HG03457 (cell line): ENCODE data around the gene MAGI2.
"Not testable (repeated sequence)": the region's sequence is repeated elsewhere in the genome, so short reads cannot be mapped to it uniquely, and the experiment has no call there.

Source experiments
- ATAC-seq: cut with Tn5 transposase; IDR thresholded peaks from one replicate; pipeline ENCODE4 v1.9.1; 2021; ENCODE audit warnings: moderate number of reproducible peaks; ENCODE audit not compliant: unreplicated experiment

MAGI2 gene

DNA sequence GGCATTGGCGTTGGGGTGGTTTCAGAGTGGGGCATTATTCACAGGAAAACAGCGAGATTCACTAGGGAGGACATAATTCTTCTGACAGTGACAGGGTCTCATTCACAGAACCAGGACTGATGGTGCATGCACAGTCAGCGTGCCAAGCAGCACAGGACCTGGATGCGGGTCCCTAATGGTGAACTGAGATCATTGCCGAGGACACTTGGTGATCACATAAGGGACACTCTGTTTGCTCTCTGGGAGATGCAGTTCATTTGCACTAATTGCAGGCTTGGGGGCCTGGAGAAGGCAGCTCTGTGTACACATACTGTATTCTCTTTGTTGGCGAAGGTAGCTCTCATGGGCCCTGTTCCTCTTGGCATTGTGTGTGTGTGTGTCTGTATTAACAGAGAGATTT, 938.8 kb downstream of the MAGI2 start:
- no peak for ATAC-seq

DNA sequence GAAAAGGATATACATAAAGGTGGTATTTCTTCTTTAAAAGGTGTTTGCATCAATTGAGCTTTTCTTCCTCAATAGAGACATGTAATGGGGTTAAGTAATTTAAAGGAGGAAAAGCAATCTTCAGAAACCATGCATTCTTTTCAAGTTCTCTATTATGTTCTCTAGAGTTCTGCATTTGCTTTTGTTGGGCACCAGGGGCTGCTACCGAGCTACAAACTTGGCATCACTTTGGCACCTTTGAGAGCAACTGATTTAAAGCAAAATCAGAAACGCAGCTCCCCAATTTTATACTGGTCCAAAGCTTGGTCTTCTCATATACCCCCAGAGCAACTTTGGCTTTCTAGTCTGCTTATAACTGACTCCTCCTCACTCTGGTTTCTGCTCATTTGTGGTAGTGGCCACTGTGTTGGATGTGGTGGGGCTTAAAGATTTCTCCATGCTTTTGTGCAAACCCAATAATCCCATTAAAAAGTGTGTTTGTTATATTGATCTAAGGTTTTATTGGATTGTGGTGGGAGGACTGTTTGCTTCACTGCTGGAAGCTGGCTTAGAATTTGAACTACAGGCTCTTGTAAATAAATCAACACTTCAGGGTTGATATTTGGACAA, 942.8 kb downstream of the MAGI2 start:
- no peak for ATAC-seq

DNA sequence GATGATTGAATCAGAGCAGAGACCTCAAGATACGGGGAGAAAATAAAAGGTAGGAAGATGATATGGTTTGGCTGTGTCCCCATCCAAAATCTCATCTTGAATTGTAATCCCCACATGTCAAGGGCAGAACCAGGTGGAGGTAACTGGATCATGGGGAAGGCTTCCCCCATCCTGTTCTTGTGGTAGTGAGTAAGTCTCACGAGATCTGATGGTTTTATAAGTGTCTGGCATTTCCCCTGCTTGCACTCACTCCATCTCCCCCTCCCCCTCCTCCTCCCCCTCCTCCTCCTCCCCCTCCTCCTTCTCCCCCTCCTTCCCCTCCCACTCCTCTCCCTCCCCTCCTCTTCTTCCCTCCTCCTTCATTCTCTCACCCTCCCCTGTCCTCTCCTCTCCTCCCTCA, 950.2 kb downstream of the MAGI2 start:
- ATAC-seq, result not testable (repeated sequence)

- ATAC-seq, result no peak
These were observed 952.4 kb downstream of the MAGI2 start for GRCh38 chr7:78501064-78501463.

DNA sequence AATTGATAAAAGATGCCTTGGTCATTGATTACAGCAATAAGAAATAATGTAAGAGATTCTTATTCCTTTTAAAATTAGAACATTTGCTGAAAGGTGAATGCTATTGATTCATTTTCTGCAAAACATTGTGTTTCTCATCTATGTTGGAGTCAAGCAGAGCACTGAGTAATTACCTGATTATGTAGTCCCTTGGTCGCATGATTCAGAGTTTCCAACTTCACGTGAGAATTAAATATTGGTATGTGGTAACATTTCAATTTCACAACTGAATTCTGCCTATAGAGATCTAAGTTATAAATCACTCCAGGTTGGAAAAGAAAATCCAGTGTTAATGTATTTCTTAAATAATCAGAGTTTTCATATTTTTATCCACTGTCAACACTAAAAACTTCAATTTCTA, 953.5 kb downstream of the MAGI2 start:
- no peak for ATAC-seq

DNA sequence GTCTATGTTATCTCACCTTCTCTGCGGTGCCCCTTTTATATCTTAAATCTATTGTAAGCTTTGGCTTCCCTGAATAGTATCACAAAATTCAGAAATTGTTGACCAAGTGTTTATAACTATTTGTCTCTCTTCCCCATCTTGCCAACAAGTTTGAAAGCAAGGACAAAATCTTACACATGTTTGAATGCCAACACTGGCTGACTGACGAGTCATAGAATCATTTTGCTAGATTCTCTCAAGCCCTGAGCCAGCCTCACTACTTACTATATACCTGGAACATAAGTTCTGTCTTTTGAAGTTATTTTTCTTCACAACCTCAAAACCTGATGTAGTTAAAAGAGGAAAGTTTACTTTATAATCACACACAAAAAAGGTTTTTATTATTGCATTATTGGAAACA, 954.2 kb downstream of the MAGI2 start:
- no peak for ATAC-seq

- no peak for ATAC-seq
These were observed 955.6 kb downstream of the MAGI2 start for GRCh38 chr7:78497728-78498427.

GRCh38 chr7:78496096-78496630, 957.3 kb downstream of the MAGI2 start:
- no peak for ATAC-seq

DNA sequence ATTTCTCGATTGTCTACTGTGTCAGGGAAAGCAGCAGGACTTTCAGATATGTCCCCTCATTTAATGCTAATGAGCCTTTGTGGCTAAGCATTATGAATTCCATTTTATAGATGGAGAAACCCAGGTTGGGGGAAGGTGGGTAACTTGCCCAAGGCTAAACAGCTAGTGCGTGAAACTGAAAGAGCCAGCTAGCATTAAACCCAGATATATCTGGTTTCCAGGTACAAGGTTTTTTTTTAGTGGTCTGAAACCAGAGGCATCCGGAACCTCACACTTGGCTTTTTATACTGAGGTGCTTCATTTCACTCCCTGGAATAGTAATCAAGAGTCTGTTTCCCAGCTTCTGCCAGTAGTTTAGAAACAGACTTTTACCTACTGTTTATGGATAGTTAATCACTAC, 960.1 kb downstream of the MAGI2 start:
- ATAC-seq, result no peak

DNA sequence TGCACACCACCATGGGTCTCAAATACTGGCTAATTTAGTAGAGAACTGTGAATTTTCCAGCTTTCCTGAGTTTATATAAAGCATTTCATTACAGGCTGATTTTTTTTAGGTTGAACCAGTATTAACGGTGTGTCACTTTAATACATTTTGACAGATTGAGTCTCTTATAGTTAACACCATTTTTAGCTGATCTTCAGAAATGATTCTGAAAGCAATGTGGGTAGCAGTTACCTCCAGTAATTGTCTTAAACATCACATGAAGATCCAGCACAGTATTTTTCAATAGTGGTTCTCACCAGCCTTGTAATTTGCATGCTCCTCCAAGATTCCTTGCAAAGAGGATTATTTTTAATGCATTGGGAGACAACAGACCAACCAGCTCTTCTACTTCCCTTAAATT, 961.3 kb downstream of the MAGI2 start:
- no peak for ATAC-seq

DNA sequence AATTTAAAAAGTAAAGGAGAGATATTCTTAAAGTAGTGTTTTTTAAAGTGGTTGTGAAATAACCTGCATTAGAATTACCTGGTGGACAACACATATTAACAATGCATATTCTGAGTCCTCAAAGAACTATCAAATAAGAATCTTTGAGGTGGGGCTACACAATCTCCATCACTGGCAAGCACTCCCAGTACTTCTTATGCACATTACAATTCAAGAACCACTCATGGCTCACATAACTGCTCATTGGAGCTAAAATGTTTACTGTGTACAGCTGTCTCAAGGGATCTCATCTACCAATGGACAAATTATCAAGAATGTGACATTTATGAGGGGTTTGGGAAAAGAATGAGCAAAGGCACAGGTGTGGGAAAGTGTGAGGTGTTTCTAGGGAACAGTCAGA, 962.9 kb downstream of the MAGI2 start:
- ATAC-seq, result no peak

DNA sequence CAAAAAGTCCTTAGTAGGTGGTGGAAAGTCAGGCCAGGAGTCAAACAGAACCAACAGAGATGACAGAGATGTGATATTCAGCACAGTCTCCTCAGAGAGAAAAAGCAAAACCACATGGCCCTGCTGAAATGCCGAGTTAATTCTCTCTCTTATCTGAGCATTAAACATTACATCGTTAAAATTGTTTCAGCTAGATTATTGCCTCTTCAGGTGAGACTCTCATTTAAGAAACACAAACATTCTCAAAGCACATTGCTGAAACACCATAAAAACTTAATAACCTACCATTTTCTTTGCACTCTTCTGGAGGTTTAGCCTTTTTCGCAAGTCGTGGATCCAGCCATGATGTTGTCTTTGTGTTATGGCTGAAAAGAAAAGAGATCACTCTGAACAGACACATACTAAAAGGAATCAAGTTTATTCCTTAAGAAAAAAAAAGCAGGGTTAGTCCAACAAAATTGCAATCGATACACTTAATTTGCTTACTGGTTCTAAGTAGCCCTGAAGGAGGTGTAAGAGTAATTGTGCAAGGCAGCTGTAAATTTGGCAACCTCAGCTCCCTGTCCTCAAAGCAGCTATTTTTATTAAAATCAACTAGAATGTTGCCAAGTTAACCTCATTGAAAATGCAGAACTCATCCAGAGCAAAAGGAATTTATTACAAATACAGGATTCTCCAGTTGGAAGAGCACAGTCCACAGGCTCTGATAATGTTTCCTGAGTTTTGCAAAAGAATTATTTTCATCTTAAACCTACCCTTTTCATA, 963.8 kb downstream of the MAGI2 start:
- ATAC-seq, result no peak

GRCh38 chr7:78487464-78487863, 966.0 kb downstream of the MAGI2 start:
- no peak for ATAC-seq

- ATAC-seq, result no peak
These were observed 974.1 kb downstream of the MAGI2 start for GRCh38 chr7:78479348-78479747.

- no peak for ATAC-seq
These were observed 976.5 kb downstream of the MAGI2 start for GRCh38 chr7:78476851-78477405.

- no peak for ATAC-seq
These were observed 979.7 kb downstream of the MAGI2 start for GRCh38 chr7:78473571-78474301.

DNA sequence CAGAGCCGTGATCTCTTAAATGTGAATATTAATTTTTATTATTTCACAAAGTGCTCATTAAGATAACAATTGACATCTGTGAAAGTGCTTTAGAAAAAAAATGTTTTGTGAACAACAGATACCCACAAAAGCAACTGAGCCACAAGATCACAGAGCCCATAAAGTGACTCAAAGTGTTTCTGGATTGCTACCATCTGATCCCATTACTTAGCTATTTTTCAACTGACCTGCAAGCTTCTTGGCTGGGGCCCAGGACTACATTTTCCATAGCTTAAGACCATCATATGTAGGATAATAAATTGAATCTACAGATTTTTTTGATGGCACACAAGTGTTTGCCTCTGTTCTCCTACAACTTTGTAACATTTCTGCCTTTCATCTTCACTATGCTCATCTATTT, 980.4 kb downstream of the MAGI2 start:
- ATAC-seq, result no peak

DNA sequence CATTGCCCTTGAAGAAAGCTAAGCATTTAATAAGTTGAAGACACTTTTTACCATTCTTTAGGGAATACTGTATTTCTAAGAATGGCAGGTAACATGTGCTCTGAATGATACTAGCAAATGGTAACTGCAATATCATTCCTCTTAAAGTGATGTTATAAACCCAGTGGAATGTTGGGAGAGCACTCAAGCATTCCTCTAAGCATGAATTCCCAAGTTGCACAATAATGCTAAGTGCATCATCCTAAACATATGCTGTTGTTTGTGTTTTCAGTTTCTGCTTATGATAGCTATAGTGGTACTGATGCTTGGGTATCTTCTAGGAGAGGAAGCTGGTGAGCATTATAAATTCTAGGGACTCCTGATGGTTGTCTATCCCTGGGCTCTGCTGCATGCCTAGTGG, 980.9 kb downstream of the MAGI2 start:
- no peak for ATAC-seq

DNA sequence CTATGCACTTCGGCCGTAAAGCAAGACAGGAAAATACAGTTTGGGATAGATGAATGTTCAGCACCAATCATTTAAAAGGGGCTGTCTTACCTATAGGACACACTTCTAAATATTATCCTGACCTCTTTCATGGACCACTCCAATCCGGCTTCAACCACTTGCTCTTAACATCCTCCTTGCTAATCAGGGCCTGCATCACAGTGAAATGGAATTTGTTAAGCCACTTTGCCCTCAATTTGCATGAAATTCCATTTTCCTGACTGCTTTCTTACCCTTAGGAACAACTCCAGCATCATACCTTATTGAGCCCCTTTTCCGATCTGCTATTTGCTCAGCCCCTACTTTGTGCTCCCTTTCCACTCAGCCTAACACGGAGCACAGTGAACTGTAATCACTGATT, 987.6 kb downstream of the MAGI2 start:
- ATAC-seq, result no peak

DNA sequence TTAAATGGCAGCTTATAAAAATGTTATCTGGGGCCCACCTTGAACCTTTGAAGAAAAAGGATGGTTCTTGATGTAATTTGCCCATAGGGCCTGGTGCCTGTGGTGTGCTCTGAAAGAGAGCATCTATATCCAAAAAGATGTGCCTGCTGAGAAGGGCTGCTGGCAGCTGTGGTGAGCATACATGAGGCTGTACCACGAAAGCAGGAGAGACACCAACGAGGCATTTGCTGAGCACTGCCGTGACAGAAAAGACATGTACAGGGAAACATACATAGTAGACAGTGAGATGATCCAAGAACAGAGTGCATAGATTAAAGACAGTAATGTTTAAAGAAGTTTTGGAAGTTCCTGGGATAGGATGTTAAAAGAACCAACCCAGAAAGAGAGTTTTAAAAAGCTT, 990.4 kb downstream of the MAGI2 start:
- ATAC-seq, result no peak

DNA sequence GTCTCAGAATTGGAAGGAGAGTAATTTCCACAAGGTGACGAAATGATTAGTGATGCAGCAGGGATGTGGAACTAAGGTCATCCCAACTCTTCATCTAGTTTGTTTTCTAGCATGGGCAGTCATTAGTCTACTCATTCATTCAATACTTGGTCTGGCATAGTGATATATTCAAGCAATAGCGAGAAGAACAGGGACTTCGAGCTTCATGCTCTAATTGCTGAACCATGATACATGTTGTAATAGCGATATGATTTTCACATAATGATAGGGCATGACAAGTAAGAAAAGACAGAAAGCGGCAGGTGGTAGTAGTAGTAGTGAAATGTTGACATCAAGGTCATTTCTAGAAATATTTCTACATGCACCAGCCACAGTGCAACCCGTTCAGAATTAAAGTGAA, 1002.8 kb downstream of the MAGI2 start:
- no peak for ATAC-seq
